Liver (tissue), 3 donors: Measurements from ENCODE around the gene FILIP1.

Experiments
- CTCF ChIP-seq: fragments of 150-350 bp; IDR thresholded peaks from 2 replicates; pipeline ENCODE4 v1.5.1; 2017; ENCODE audit warnings: improper control_type of control experiment, low read depth, low read length; ENCODE audit not compliant: missing input control
- GABPA ChIP-seq, 2 donors: IDR thresholded peaks in 1 of 2; conservative IDR thresholded peaks in 1 of 2; 2 replicates each; pipeline ENCODE4 v1.6.1; 2016; ENCODE audit warnings: antibody characterized with exemption in 2 of 2, mild to moderate bottlenecking in 1 of 2, moderate library complexity in 1 of 2
- JUND ChIP-seq, 2 donors: IDR thresholded peaks; 2 replicates each; pipeline ENCODE4 v1.6.1; 2016; ENCODE audit warnings: antibody characterized with exemption in 2 of 2
- RAD21 ChIP-seq, 2 donors: IDR thresholded peaks; 2 replicates each; pipeline ENCODE4 v1.6.1; 2016; ENCODE audit warnings: antibody characterized with exemption in 2 of 2, mild to moderate bottlenecking in 2 of 2
- RXRA ChIP-seq, 2 donors: IDR thresholded peaks; 2 replicates each; pipeline ENCODE4 v1.6.1; 2017 to 2018; ENCODE audit warnings: antibody characterized with exemption in 2 of 2, mild to moderate bottlenecking in 1 of 2
- YY1 ChIP-seq: IDR thresholded peaks from 2 replicates; pipeline ENCODE4 v1.6.1; 2016; ENCODE audit warnings: antibody characterized with exemption, mild to moderate bottlenecking
- donor health status: healthy.
- donor health status: healthy.

- TF ChIP-seq YY1 (no peak), GABPA (IDR thresholded peaks at IDR 0.05 in 1 of 2, conservative IDR thresholded peaks at IDR 0.05 in 1 of 2) (no peak), CTCF (no peak), RAD21 (IDR thresholded peaks at IDR 0.05) (no peak), RXRA (IDR thresholded peaks at IDR 0.05) (no peak), JUND (IDR thresholded peaks at IDR 0.05) (no peak)
These were observed 114.1 kb downstream of the FILIP1 start for GRCh38 chr6:75379536-75379935.
